Neural cell (in vitro differentiated cells): Measurements from ENCODE around the gene EXOC6B. TPM values are rescaled to one million over a fixed set of nuclear protein-coding genes. Genes with fewer than 3 reads are reported as not detected.

ENCODE experiments used
- H2AFZ ChIP-seq: fragments of 200-600, 300-800 bp; sonication (generic), shearing (Covaris generic); 2 replicates; pipeline ENCODE4 v1.6.0; 2014; ENCODE audit warnings: low read depth, mild to moderate bottlenecking, antibody characterized with exemption, low read length, moderate library complexity
- H3F3A ChIP-seq: fragments of 200-600 bp; shearing (Covaris generic); 2 replicates; pipeline ENCODE4 v1.6.1; 2016; ENCODE audit warnings: mild to moderate bottlenecking, moderate library complexity, mixed read lengths, antibody characterized with exemption, low read length; ENCODE audit not compliant: insufficient read depth, poor library complexity, severe bottlenecking
- H3K27ac ChIP-seq: fragments of 200-600, 300-800 bp; sonication (generic), shearing (Covaris generic); 2 replicates; pipeline ENCODE4 v1.5.1; 2014; ENCODE audit warnings: mild to moderate bottlenecking, low read length, moderate library complexity
- H3K27me3 ChIP-seq: fragments of 300-800, 200-600 bp; sonication (generic), shearing (Covaris generic); 2 replicates; pipeline ENCODE4 v1.6.0; 2014; ENCODE audit warnings: mild to moderate bottlenecking, low read depth, low read length, moderate library complexity; ENCODE audit not compliant: insufficient read depth
- H3K36me3 ChIP-seq: fragments of 300-800, 200-600 bp; sonication (generic), shearing (Covaris generic); 2 replicates; pipeline ENCODE4 v1.5.1; 2014; ENCODE audit warnings: mild to moderate bottlenecking, antibody characterized with exemption, low read length, moderate library complexity; ENCODE audit not compliant: insufficient read depth
- H3K4me2 ChIP-seq: fragments of 300-800, 200-600 bp; sonication (generic), shearing (Covaris generic); 2 replicates; pipeline ENCODE4 v1.6.0; 2014; ENCODE audit warnings: mild to moderate bottlenecking, low read length
- H3K4me3 ChIP-seq: fragments of 300-800, 200-600 bp; sonication (generic), shearing (Covaris generic); 2 replicates; pipeline ENCODE4 v1.5.1; 2014; ENCODE audit warnings: mild to moderate bottlenecking, low read length, moderate library complexity
- H3K79me2 ChIP-seq: fragments of 200-600 bp; shearing (Covaris generic); replicated peaks from 2 replicates; pipeline ENCODE4 v1.6.0; 2014; ENCODE audit warnings: mild to moderate bottlenecking, low read length, moderate library complexity; ENCODE audit not compliant: insufficient read depth
- H3K9ac ChIP-seq: fragments of 300-800, 200-600 bp; sonication (generic), shearing (Covaris generic); 2 replicates; pipeline ENCODE4 v1.6.1; 2016; ENCODE audit warnings: mild to moderate bottlenecking, low read length, mixed read lengths
- H3K9me2 ChIP-seq: fragments of 200-600 bp; shearing (Covaris generic); 2 replicates; pipeline ENCODE4 v1.6.1; 2016; ENCODE audit warnings: mild to moderate bottlenecking, low read length, mixed read lengths; ENCODE audit not compliant: insufficient read depth
- H3K9me3 ChIP-seq: fragments of 200-600, 300-800 bp; sonication (generic), shearing (Covaris generic); 2 replicates; pipeline ENCODE4 v1.6.1; 2016; ENCODE audit warnings: mild to moderate bottlenecking, mixed run types, low read length, moderate library complexity, mixed read lengths
- H4K20me1 ChIP-seq: fragments of 200-600 bp; shearing (Covaris generic); 2 replicates; pipeline ENCODE4 v1.6.1; 2016; ENCODE audit warnings: mild to moderate bottlenecking, mixed run types; ENCODE audit not compliant: insufficient read depth
- CTCF ChIP-seq: fragments of 450-650 bp; IDR thresholded peaks from 2 replicates; pipeline ENCODE4 v1.5.1; 2014; ENCODE audit warnings: antibody characterized with exemption, mild to moderate bottlenecking, moderate library complexity; ENCODE audit not compliant: poor library complexity, severe bottlenecking
- EZH2 ChIP-seq: fragments of 200-600, 300-800 bp; shearing (Covaris generic), sonication (generic); IDR thresholded peaks from 2 replicates; pipeline ENCODE4 v1.6.1; 2014; ENCODE audit warnings: antibody characterized with exemption, low read length, borderline replicate concordance, mild to moderate bottlenecking; ENCODE audit not compliant: insufficient read depth, poor library complexity, severe bottlenecking
- MXI1 ChIP-seq: fragments of 450-650 bp; conservative IDR thresholded peaks from 2 replicates; pipeline ENCODE4 v1.6.1; 2014; ENCODE audit warnings: antibody characterized with exemption, mild to moderate bottlenecking; ENCODE audit not compliant: poor library complexity, severe bottlenecking
- POLR2AphosphoS5 ChIP-seq: IDR thresholded peaks from 2 replicates; pipeline ENCODE4 v1.6.1; 2012
- RAD21 ChIP-seq: fragments of 450-650 bp; conservative IDR thresholded peaks from 2 replicates; pipeline ENCODE4 v1.6.1; 2014; ENCODE audit warnings: antibody characterized with exemption, mild to moderate bottlenecking, moderate library complexity
- REST ChIP-seq: IDR thresholded peaks from 2 replicates; pipeline ENCODE4 v1.6.1; 2012; ENCODE audit warnings: borderline replicate concordance
- SMC3 ChIP-seq: fragments of 450-650 bp; conservative IDR thresholded peaks from 2 replicates; pipeline ENCODE4 v1.6.1; 2014; ENCODE audit warnings: antibody characterized with exemption, mild to moderate bottlenecking, moderate library complexity; ENCODE audit not compliant: poor library complexity
- TAF1 ChIP-seq: IDR thresholded peaks from 2 replicates; pipeline ENCODE4 v1.6.1; 2012; ENCODE audit warnings: low read depth
- polyA plus RNA-seq: library from polyadenylated mRNA; depleted of rRNA; stranded (reverse); fragments of >200 nt; gene quantifications from 2 replicates; pipeline ENCODE4 v1.2.3, GENCODE V29; 2014

EXOC6B gene
- polyA plus RNA-seq, 1 donor from 2014 or later, result 23.4 TPM

GRCh38 chr2:72137498-72138010 is 688.3 kb downstream of the EXOC6B start:
- no peak overlapping the region for H3K27ac ChIP-seq
- H3F3A ChIP-seq, result no peaks in the 10 kb centered on the region
- H3K4me3 ChIP-seq, result no peak overlapping the region
- TF ChIP-seq CTCF (peak; percentile 54), EZH2 (no peak)
- H3K4me2 ChIP-seq, result no peak overlapping the region
- peaks cover 17% of the 10 kb centered on the region for H3K27me3 ChIP-seq
- no peak overlapping the region for H3K9ac ChIP-seq
- H3K9me3 ChIP-seq, result no peaks in the 10 kb centered on the region
- H3K9me2 ChIP-seq, result no peaks in the 10 kb centered on the region
- H2AFZ ChIP-seq, result no peak overlapping the region
- no peaks in the 10 kb centered on the region for H3K79me2 ChIP-seq
- H4K20me1 ChIP-seq, result no peaks in the 10 kb centered on the region
- H3K36me3 ChIP-seq, result no peaks in the 10 kb centered on the region

GRCh38 chr2:72136933-72137497 is 688.8 kb downstream of the EXOC6B start:
- Histone ChIP-seq H2AFZ (no peak overlapping the region), H3K27ac (no peak overlapping the region)

More at GRCh38 chr2:72136933-72137497, 688.8 kb downstream of the EXOC6B start:
- Histone ChIP-seq H3K27me3 (peaks cover 11% of the 10 kb centered on the region), H4K20me1 (no peaks in the 10 kb centered on the region), H3K9me2 (no peaks in the 10 kb centered on the region), H3K4me2 (no peak overlapping the region), H3K36me3 (no peaks in the 10 kb centered on the region), H3K9me3 (no peaks in the 10 kb centered on the region), H3K4me3 (no peak overlapping the region), H3K9ac (no peak overlapping the region), H3F3A (no peaks in the 10 kb centered on the region), H3K79me2 (no peaks in the 10 kb centered on the region)
- TF ChIP-seq REST (no peak), TAF1 (no peak), RAD21 (no peak), CTCF (no peak), SMC3 (no peak), POLR2AphosphoS5 (no peak), MXI1 (no peak)
